22Rv1 (cell line): Measurements from ENCODE around the gene TMEM255B.

ENCODE experiments used
- ZFX ChIP-seq: fragments of 450-650 bp; IDR thresholded peaks from 2 replicates; pipeline ENCODE4 v1.6.1; 2017; ENCODE audit warnings: antibody characterized with exemption, borderline replicate concordance
- TF ChIP-seq, protein P1 (sequence below): fragments of 450-650 bp; IDR thresholded peaks from 2 replicates; pipeline ENCODE4 v1.5.1; 2017; ENCODE audit warnings: mild to moderate bottlenecking

DNA sequence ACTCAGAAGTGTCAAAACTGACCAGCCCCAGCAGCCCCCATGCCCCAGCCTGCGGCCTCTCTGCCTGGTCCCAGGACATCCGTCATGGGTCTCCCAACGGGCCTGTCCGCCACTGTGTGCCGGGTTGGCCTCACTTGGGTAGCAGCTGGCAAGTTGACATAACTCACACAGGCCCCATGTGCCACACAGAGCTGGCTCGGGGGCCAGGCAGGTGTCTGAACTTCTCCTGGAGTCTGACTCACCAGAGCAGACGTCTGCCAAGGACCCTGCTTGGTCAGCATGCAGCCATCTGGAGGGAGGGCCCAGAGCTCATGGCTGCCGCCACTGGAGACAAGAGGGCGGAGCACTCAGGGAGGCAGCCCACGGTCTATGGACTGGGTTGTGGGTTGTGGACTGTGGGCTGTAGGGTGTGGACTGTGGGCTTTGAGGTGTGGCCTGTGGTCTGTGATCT is 32.0 kb upstream of the TMEM255B start:
- TF ChIP-seq, protein P1, sequence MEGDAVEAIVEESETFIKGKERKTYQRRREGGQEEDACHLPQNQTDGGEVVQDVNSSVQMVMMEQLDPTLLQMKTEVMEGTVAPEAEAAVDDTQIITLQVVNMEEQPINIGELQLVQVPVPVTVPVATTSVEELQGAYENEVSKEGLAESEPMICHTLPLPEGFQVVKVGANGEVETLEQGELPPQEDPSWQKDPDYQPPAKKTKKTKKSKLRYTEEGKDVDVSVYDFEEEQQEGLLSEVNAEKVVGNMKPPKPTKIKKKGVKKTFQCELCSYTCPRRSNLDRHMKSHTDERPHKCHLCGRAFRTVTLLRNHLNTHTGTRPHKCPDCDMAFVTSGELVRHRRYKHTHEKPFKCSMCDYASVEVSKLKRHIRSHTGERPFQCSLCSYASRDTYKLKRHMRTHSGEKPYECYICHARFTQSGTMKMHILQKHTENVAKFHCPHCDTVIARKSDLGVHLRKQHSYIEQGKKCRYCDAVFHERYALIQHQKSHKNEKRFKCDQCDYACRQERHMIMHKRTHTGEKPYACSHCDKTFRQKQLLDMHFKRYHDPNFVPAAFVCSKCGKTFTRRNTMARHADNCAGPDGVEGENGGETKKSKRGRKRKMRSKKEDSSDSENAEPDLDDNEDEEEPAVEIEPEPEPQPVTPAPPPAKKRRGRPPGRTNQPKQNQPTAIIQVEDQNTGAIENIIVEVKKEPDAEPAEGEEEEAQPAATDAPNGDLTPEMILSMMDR, result no peak
- no peak for TF ChIP-seq ZFX
